SK-N-SH (cell line): Measurements from ENCODE around the gene UTP4. TPM values are rescaled to one million over a fixed set of nuclear protein-coding genes. Genes with fewer than 3 reads are reported as not detected.

Experiments used
- CTCF ChIA-PET: fragments of 300-600, 350-600 bp; formaldehyde crosslinking; extraction: SDS; loops from one replicate; lab custom pipeline; 2021; lab: Yijun Ruan, JAX
- POLR2A ChIA-PET: fragments of 350-600 bp; sonication (Branson Sonifier 250); formaldehyde crosslinking; extraction: SDS; loops from one replicate; lab custom pipeline; 2020; ENCODE audit warnings: antibody characterized with exemption, inconsistent platforms; lab: Yijun Ruan, JAX
- DNase-seq: peaks from one replicate; pipeline ENCODE4 v3.0.0; 2012
- H2AFZ ChIP-seq: fragments of 200-600 bp; sonication (generic); 2 replicates; pipeline ENCODE4 v1.8.1; 2016; ENCODE audit warnings: antibody characterized with exemption, mild to moderate bottlenecking, low read depth
- H3F3A ChIP-seq: fragments of 200-600 bp; sonication (generic); replicated peaks from 2 replicates; pipeline ENCODE3; 2016; ENCODE audit warnings: antibody characterized with exemption, mild to moderate bottlenecking; ENCODE audit not compliant: insufficient read depth
- H3K27ac ChIP-seq, 2 experiments: fragments of 200-500 bp in 1 of 2; fragments of 200-600 bp in 1 of 2; sonication (Bioruptor generic) in 1 of 2; sonication (generic), shearing (Covaris generic) in 1 of 2; 2 replicates each; pipeline versions ENCODE4 v1.5.1 to v1.6.1; 2014 to 2016; ENCODE audit warnings: low read depth in 2 of 2, inconsistent platforms in 1 of 2, low read length in 1 of 2, mild to moderate bottlenecking in 1 of 2, mixed read lengths in 1 of 2
- H3K27me3 ChIP-seq: fragments of 200-600 bp; sonication (generic), shearing (Covaris generic); 2 replicates; pipeline ENCODE4 v1.6.1; 2016; ENCODE audit warnings: mixed run types; ENCODE audit not compliant: insufficient read depth
- H3K36me3 ChIP-seq, 2 experiments: fragments of 200-500 bp in 1 of 2; fragments of 200-600 bp in 1 of 2; sonication (Bioruptor generic) in 1 of 2; sonication (generic) in 1 of 2; replicated peaks in 1 of 2; 2 replicates each; pipeline versions ENCODE3 to v1.5.1; 2014 to 2016; ENCODE audit warnings: low read length in 1 of 2, mild to moderate bottlenecking in 1 of 2; ENCODE audit not compliant: insufficient read depth in 2 of 2, control insufficient read depth in 1 of 2
- H3K4me1 ChIP-seq, 2 experiments: fragments of 200-500 bp in 1 of 2; fragments of 200-600 bp in 1 of 2; sonication (Bioruptor generic) in 1 of 2; sonication (generic), shearing (Covaris generic) in 1 of 2; 2 replicates each; pipeline versions ENCODE4 v1.5.1 to v1.6.1; 2014 to 2016; ENCODE audit warnings: low read depth in 1 of 2, low read length in 1 of 2, mixed run types in 1 of 2; ENCODE audit not compliant: insufficient read depth in 2 of 2, control insufficient read depth in 1 of 2
- H3K4me2 ChIP-seq: fragments of 200-600 bp; sonication (generic), shearing (Covaris generic); 2 replicates; pipeline ENCODE4 v1.6.1; 2017; ENCODE audit warnings: mixed run types
- H3K4me3 ChIP-seq, 2 experiments: fragments of 200-500 bp in 1 of 2; fragments of 200-600 bp in 1 of 2; sonication (Bioruptor generic) in 1 of 2; sonication (generic), shearing (Covaris generic) in 1 of 2; 2 replicates each; pipeline versions ENCODE4 v1.5.1 to v1.8.1; 2014 to 2016; ENCODE audit warnings: low read depth in 2 of 2, inconsistent platforms in 1 of 2, low read length in 1 of 2, mild to moderate bottlenecking in 1 of 2, mixed read lengths in 1 of 2, moderate library complexity in 1 of 2
- H3K79me2 ChIP-seq: fragments of 200-600 bp; sonication (generic); 2 replicates; pipeline ENCODE4 v1.8.1; 2017; ENCODE audit warnings: mild to moderate bottlenecking; ENCODE audit not compliant: insufficient read depth
- H3K9ac ChIP-seq: fragments of 200-600 bp; sonication (generic); 2 replicates; pipeline ENCODE4 v1.6.1; 2017; ENCODE audit warnings: mixed run types
- H3K9me2 ChIP-seq: fragments of 200-600 bp; sonication (generic); 2 replicates; pipeline ENCODE4 v1.6.1; 2017; ENCODE audit warnings: mixed run types
- H3K9me3 ChIP-seq: fragments of 200-600 bp; sonication (generic); 2 replicates; pipeline ENCODE4 v1.6.1; 2017; ENCODE audit warnings: mixed run types, mild to moderate bottlenecking, moderate library complexity
- H4K20me1 ChIP-seq: fragments of 200-600 bp; sonication (generic); 2 replicates; pipeline ENCODE4 v1.6.1; 2017; ENCODE audit warnings: mild to moderate bottlenecking, mixed run types; ENCODE audit not compliant: insufficient read depth
- CHD2 ChIP-seq: fragments of 150-350 bp; IDR thresholded peaks from 2 replicates; pipeline ENCODE4 v1.6.1; 2018; ENCODE audit warnings: low read length; ENCODE audit not compliant: partially characterized antibody
- CTCF ChIP-seq: fragments of 200-600 bp; sonication (generic); IDR thresholded peaks from 2 replicates; pipeline ENCODE4 v1.6.1; 2017; ENCODE audit warnings: antibody characterized with exemption, mild to moderate bottlenecking, moderate library complexity
- EP300 ChIP-seq, 2 experiments: IDR thresholded peaks; 2 replicates each; pipeline versions ENCODE4 v1.4.0 to v1.6.1; 2012; ENCODE audit warnings: borderline replicate concordance in 1 of 2, low read depth in 1 of 2, low read length in 1 of 2
- EZH2phosphoT487 ChIP-seq: fragments of 200-600 bp; sonication (generic); IDR thresholded peaks from 2 replicates; pipeline ENCODE4 v1.6.1; 2017; ENCODE audit warnings: low read depth, mixed run types, mild to moderate bottlenecking, antibody characterized with exemption, moderate library complexity, borderline replicate concordance
- FOXJ3 ChIP-seq: sonication (generic); formaldehyde crosslinking; IDR thresholded peaks from 2 replicates; pipeline ENCODE4 v1.5.1; 2020; ENCODE audit warnings: mild to moderate bottlenecking, missing genetic modification reagents
- FOXM1 ChIP-seq: IDR thresholded peaks from 2 replicates; pipeline ENCODE4 v1.4.0; 2012; ENCODE audit warnings: low read depth, mild to moderate bottlenecking
- GABPA ChIP-seq: IDR thresholded peaks from 2 replicates; pipeline ENCODE4 v1.4.0; 2012; ENCODE audit warnings: low read depth, mild to moderate bottlenecking
- NRF1 ChIP-seq: IDR thresholded peaks from 2 replicates; pipeline ENCODE4 v1.6.1; 2012; ENCODE audit warnings: low read depth, mild to moderate bottlenecking, low read length
- SMC3 ChIP-seq: IDR thresholded peaks from 2 replicates; pipeline ENCODE4 v1.6.1; 2012; ENCODE audit warnings: low read depth, low read length, improper control_type of control experiment
- TCF12 ChIP-seq: IDR thresholded peaks from 2 replicates; pipeline ENCODE4 v1.4.0; 2012
- TEAD4 ChIP-seq: IDR thresholded peaks from 2 replicates; pipeline ENCODE4 v1.4.0; 2012; ENCODE audit warnings: mild to moderate bottlenecking, borderline replicate concordance; ENCODE audit not compliant: insufficient read depth
- ZBTB33 ChIP-seq: IDR thresholded peaks from 2 replicates; pipeline ENCODE4 v1.4.0; 2012; ENCODE audit warnings: low read depth, borderline replicate concordance
- WGBS: methylation state at CpG from one replicate; pipeline ENCODE4 v1.1.6; 2017; ENCODE audit warnings: low lambda C conversion rate; 5-methylcytosine and 5-hydroxymethylcytosine counted together
- polyA plus RNA-seq, 3 experiments: library from polyadenylated mRNA; depleted of rRNA; stranded (reverse); fragments of >200 nt; gene quantifications; 2 replicates each; pipeline ENCODE4 v1.2.3, GENCODE V29; 2012
- TF ChIP-seq, protein P1 (sequence below): IDR thresholded peaks from 2 replicates; pipeline ENCODE4; 2012
- TF ChIP-seq, protein P2 (sequence below): IDR thresholded peaks from 2 replicates; pipeline ENCODE4 v1.4.0; 2012; ENCODE audit warnings: low read depth

Gene UTP4
- polyA plus RNA-seq, 1 of the 3 experiments (the other 2 are of a cell fraction): 66.5 TPM

GRCh38 chr16:69199382-69199781, 66.9 kb downstream of the UTP4 start:
- Histone ChIP-seq H3K9me3 (no peaks in the 10 kb centered on the region), H3F3A (peaks cover 24% of the 10 kb centered on the region), H3K79me2 (peaks cover 97% of the 10 kb centered on the region), H3K4me3 (no peak overlapping the region), H2AFZ (no peak overlapping the region), H3K9me2 (no peaks in the 10 kb centered on the region), H3K27ac (no peak overlapping the region), H3K4me1 (peaks cover 5 to 12% of the 10 kb centered on the region in 2 experiments; a peak in 3 of 4 replicates), H3K36me3 (no peaks in the 10 kb centered on the region), H3K9ac (no peak overlapping the region), H4K20me1 (peaks cover 29% of the 10 kb centered on the region; the same call in 1 of the 2 replicates), H3K27me3 (no peaks in the 10 kb centered on the region), H3K4me2 (no peak overlapping the region)
- POLR2A ChIA-PET: no interaction called here
- TF ChIP-seq ZBTB33 (no peak), TEAD4 (no peak), EZH2phosphoT487 (no peak), FOXM1 (no peak)
- 88% methylated on average over 7 of the region's 7 CpGs for WGBS
- no peak for DNase-seq
- CTCF ChIA-PET: interaction anchor here (0.8 kb wide), 1 partner anchor 199 kb away, joined by 3 read pairs; no protein-coding TSS in a partner anchor

DNA sequence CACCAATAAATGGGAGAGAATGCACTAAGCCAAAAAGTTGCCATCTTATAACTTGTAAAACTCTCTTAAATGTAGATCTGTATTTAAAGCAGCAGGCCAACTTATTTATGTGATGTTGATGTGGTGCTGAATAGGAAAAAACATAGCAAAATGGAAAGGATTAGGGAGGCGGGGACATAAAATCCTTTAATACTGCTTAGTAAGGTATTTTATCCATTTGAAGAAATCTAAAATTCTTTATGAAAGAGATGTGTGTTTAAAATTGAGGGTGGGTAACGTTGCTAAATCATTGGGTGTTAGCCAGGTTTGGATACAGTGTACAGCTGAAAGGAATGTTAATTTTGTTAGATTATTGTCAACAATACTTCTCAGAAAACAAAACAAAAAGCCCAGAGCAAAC, 68.8 kb downstream of the UTP4 start:
- Histone ChIP-seq H3K79me2 (peaks cover 93% of the 10 kb centered on the region), H3K9me2 (no peaks in the 10 kb centered on the region), H3K9me3 (no peaks in the 10 kb centered on the region), H3K4me1 (peaks cover 2 to 12% of the 10 kb centered on the region in 2 experiments; a peak in 3 of 4 replicates), H3K9ac (no peak overlapping the region), H3K4me2 (no peak overlapping the region), H3K27me3 (no peaks in the 10 kb centered on the region), H3K36me3 (no peaks in the 10 kb centered on the region), H3K4me3 (no peak overlapping the region), H4K20me1 (peaks cover 20% of the 10 kb centered on the region; the same call in 1 of the 2 replicates), H3K27ac (no peak overlapping the region), H2AFZ (no peak overlapping the region), H3F3A (peaks cover 24% of the 10 kb centered on the region)
- ChIA-PET CTCF (no interaction called here), POLR2A (no interaction called here)
- 91% methylated on average over 2 of the region's 2 CpGs for WGBS
- DNase-seq: no peak
- TF ChIP-seq GABPA: no peak

DNA sequence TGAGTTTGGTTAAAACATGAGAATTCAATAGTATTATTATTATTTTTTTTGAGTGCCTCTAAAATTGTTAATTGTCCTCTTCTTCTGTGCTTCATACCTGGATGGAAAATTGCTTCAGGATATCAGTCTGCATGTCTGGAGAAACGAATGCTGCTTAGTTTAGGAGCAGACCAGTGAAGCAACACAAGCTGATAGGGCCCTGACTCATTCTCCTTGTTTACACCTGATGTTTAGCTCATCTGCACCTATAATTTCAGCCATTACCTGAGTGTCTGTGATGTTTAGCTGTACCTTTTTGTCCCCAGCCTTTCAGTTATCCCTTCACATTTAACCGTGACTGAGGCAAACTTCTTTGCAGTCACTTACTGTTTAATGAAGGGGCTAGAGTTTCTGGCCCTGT, 69.3 kb downstream of the UTP4 start:
- Histone ChIP-seq H3K4me3 (no peak overlapping the region), H3K4me1 (peaks cover 2 to 12% of the 10 kb centered on the region in 2 experiments; a peak in 3 of 4 replicates), H3K9me2 (no peaks in the 10 kb centered on the region), H3K9me3 (no peaks in the 10 kb centered on the region), H4K20me1 (peaks cover 20% of the 10 kb centered on the region; the same call in 1 of the 2 replicates), H3K79me2 (peaks cover 91% of the 10 kb centered on the region), H3K9ac (no peak overlapping the region), H3F3A (peaks cover 24% of the 10 kb centered on the region), H2AFZ (no peak overlapping the region), H3K36me3 (no peaks in the 10 kb centered on the region), H3K4me2 (no peak overlapping the region), H3K27me3 (no peaks in the 10 kb centered on the region), H3K27ac (peak overlapping the region in 1 of 2 experiments; percentile 1; a peak in 1 of 4 replicates)
- 77% methylated on average over 2 of the region's 2 CpGs for WGBS
- no peak for DNase-seq
- ChIA-PET POLR2A (no interaction called here), CTCF (no interaction called here)
- TF ChIP-seq, protein P1, sequence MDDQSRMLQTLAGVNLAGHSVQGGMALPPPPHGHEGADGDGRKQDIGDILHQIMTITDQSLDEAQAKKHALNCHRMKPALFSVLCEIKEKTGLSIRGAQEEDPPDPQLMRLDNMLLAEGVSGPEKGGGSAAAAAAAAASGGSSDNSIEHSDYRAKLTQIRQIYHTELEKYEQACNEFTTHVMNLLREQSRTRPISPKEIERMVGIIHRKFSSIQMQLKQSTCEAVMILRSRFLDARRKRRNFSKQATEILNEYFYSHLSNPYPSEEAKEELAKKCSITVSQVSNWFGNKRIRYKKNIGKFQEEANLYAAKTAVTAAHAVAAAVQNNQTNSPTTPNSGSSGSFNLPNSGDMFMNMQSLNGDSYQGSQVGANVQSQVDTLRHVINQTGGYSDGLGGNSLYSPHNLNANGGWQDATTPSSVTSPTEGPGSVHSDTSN: no peak
- TF ChIP-seq FOXJ3 (CRISPR knock-in tag) (no peak), TEAD4 (no peak), ZBTB33 (no peak), EP300 (IDR thresholded peaks at IDR 0.05; ENCODE audit: borderline replicate concordance in 1 of 2, low read depth in 1 of 2, low read length in 1 of 2) (no peak), NRF1 (no peak), TCF12 (no peak), CHD2 (no peak), SMC3 (no peak), CTCF (no peak)
- TF ChIP-seq, protein P2, sequence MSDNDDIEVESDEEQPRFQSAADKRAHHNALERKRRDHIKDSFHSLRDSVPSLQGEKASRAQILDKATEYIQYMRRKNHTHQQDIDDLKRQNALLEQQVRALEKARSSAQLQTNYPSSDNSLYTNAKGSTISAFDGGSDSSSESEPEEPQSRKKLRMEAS: no peak
